Ovary (tissue), 9 donors: ENCODE data around the gene MAG. TPM values are rescaled to one million over a fixed set of nuclear protein-coding genes. Genes with fewer than 3 reads are reported as not detected.
A peak's percentile ranks its signal among the peaks of the same experiment; 100 is the strongest.

Experiments
- DNase-seq, 5 donors: peaks; one replicate each; pipeline ENCODE4 v3.0.0-alpha.2; 2019 to 2020
- H3K27ac ChIP-seq, 2 donors: fragments of 200-600 bp; one replicate each; pipeline versions ENCODE4 v1.5.1 to v1.8.0; 2019 to 2022
- H3K27me3 ChIP-seq: fragments of 200-600 bp; one replicate; pipeline ENCODE4 v1.8.0; 2022
- H3K36me3 ChIP-seq: fragments of 200-600 bp; sonication (generic); one replicate; pipeline ENCODE4 v1.5.1; 2019
- H3K4me1 ChIP-seq: one replicate; pipeline ENCODE4 v1.8.1; 2013; ENCODE audit warnings: mild to moderate bottlenecking, moderate library complexity; ENCODE audit not compliant: insufficient read depth
- H3K4me3 ChIP-seq: fragments of 200-600 bp; sonication (generic); one replicate; pipeline ENCODE4 v1.5.1; 2017
- H3K9me3 ChIP-seq, 2 donors: fragments of 200-600 bp in 1 of 2; sonication (generic) in 1 of 2; one replicate each; pipeline versions ENCODE4 v1.5.1 to v1.8.1; 2013 to 2019; ENCODE audit warnings: mild to moderate bottlenecking in 1 of 2, moderate library complexity in 1 of 2
- EP300 ChIP-seq: sonication (generic); formaldehyde crosslinking; IDR thresholded peaks from one replicate; pipeline ENCODE4 v1.6.1; 2017; ENCODE audit warnings: antibody characterized with exemption
- POLR2A ChIP-seq: fragments of 450-650 bp; IDR thresholded peaks from one replicate; pipeline ENCODE4 v1.6.1; 2017; ENCODE audit warnings: antibody characterized with exemption, mild to moderate bottlenecking, moderate library complexity
- WGBS, 3 donors: extraction: QIAGEN DNeasy Blood & Tissue Kit in 1 of 3; methylation state at CpG; one replicate each; pipeline versions ENCODE4 v1.1.5 to v1.1.7; 2013 to 2017; 5-methylcytosine and 5-hydroxymethylcytosine counted together
- intact Hi-C, 4 donors: fragments of 100-400 bp; cut with DNase I; formaldehyde crosslinking; loops; one replicate each; pipeline versions ENCODE4 v1.11.0 to v1.15.1; 2022 to 2023
- polyA plus RNA-seq, 2 donors: library from polyadenylated mRNA; stranded (reverse); fragments of 200-250 nt in 1 of 2; fragments of 350-450 nt in 1 of 2; fragmentation: Illumina TruSeq in 1 of 2; extraction: RNeasy Lipid Tissue Mini Kit (QIAGEN cat#74804) in 1 of 2; gene quantifications; one replicate each; pipeline ENCODE4 v1.2.3, GENCODE V29; 2013 to 2014
- total RNA-seq, 7 donors: library from RNA; depleted of rRNA in 2 of 7; stranded (reverse); fragments of >200 nt in 2 of 7; fragmentation: NEBNext Ultra II Directional in 3 of 7; extraction: Animal tissue kit (Norgen Biotek cat#: 25700) in 3 of 7; gene quantifications; one replicate each; pipeline versions ENCODE4 v1.1.0 to v1.2.4, GENCODE V29; 2016 to 2023
- TF ChIP-seq, protein P1 (sequence below), 3 donors: fragments of 450-650 bp in 2 of 3; fragments of 200-600 bp in 1 of 3; IDR thresholded peaks; one replicate each; pipeline versions ENCODE4 v1.5.1 to v1.8.0; 2016 to 2022; ENCODE audit warnings: antibody characterized with exemption in 3 of 3, mild to moderate bottlenecking in 1 of 3
- donor health status: DM: no; HTN: no; CAD: no; lungs with moderate emphysema.
- donor health status: DM: no; HTN: no; CAD: no.
- donor health status: Bipolar disorder and iron deficiency.
- donor health status: DM: yes; HTN: yes; CAD: no.
- donor health status: DM: no; HTN: no; CAD: no.
- donor health status: DM: yes; HTN: yes; CAD: no.

Gene MAG
- total and polyA plus RNA-seq, 9 donors = 1.1 to 146 (median 94.2) TPM

DNA sequence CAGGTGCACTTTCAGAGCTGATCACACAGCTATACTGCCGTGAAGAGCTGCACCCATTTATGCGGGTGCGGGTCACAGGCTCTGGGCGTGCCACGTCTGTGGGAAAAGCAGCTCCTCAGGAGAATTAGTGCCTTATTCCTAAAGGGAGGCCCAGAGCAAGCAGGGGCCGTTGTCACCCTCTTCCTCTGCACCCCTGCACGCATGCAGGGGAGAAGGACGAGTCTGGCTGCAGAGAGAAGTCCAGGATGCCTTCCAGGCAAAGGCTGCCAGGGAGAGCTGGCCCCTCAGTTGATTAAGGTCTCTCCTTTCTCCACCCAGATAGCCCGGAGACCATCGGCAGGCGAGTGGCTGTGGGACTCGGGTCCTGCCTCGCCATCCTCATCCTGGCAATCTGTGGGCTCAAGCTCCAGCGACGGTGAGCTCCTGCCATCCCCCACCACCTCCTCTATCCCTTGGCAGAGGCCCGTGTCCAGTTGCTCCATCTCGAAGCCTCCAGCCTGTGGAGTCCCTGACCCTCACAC, 52.6 kb downstream of the MAG start:
- DNase-seq = peak in 4 of 5 donors; percentile 13 to 23 (median 14)
- H3K9me3 ChIP-seq = no peaks in the 10 kb centered on the region
- TF ChIP-seq EP300 (no peak), POLR2A (no peak)
- TF ChIP-seq, protein P1, sequence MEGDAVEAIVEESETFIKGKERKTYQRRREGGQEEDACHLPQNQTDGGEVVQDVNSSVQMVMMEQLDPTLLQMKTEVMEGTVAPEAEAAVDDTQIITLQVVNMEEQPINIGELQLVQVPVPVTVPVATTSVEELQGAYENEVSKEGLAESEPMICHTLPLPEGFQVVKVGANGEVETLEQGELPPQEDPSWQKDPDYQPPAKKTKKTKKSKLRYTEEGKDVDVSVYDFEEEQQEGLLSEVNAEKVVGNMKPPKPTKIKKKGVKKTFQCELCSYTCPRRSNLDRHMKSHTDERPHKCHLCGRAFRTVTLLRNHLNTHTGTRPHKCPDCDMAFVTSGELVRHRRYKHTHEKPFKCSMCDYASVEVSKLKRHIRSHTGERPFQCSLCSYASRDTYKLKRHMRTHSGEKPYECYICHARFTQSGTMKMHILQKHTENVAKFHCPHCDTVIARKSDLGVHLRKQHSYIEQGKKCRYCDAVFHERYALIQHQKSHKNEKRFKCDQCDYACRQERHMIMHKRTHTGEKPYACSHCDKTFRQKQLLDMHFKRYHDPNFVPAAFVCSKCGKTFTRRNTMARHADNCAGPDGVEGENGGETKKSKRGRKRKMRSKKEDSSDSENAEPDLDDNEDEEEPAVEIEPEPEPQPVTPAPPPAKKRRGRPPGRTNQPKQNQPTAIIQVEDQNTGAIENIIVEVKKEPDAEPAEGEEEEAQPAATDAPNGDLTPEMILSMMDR (IDR thresholded peaks at IDR 0.05) = no peak
- H3K27ac ChIP-seq = no peak overlapping the region
- H3K4me3 ChIP-seq = no peak overlapping the region
- intact Hi-C loops = loop anchor here in 3 of 4 donors (5.0 to 10.0 kb wide), 3 partner anchors 70 to 150 kb away; partner anchors contain the start of gene KRTDAP (in 1 of the 3)
- peaks cover 3% of the 10 kb centered on the region for H3K4me1 ChIP-seq
- no peaks in the 10 kb centered on the region for H3K27me3 ChIP-seq
- whole genome bisulfite sequencing, 3 donors = 77 to 83% (median 81%) methylated on average over 17 of the region's 17 CpGs
- no peaks in the 10 kb centered on the region for H3K36me3 ChIP-seq

DNA sequence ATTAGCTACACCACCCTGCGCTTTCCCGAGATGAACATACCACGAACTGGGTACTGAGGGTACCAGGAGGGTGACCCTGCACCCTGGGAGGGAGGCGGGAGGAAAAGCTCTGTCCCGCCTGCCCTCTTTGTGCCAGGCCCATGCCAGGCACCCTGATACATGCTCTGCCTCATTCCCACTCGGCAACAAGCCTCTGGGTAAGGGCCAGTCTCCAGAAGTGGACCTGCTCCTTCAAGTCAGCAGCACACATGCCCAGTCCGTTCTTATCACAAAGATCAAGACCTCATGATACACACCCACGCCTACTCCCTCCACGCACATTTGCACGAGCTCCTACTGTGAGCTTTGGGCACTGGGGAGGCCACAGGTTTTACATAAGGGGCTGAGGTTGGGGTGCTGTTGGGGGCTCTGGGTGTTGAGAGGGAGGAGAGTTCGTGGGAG, 53.7 kb downstream of the MAG start:
- TF ChIP-seq, protein P1 (IDR thresholded peaks at IDR 0.05) = no peak
- TF ChIP-seq EP300 = no peak
- TF ChIP-seq POLR2A = no peak
- DNase-seq = peak in 3 of 5 donors; percentile 13 to 20 (median 14)
- Histone ChIP-seq H3K9me3 (no peaks in the 10 kb centered on the region), H3K36me3 (no peaks in the 10 kb centered on the region), H3K27me3 (no peaks in the 10 kb centered on the region), H3K4me1 (peaks cover 3% of the 10 kb centered on the region), H3K4me3 (no peak overlapping the region), H3K27ac (no peak overlapping the region)
- intact Hi-C loops = loop anchor here in 3 of 4 donors (5.0 to 10.0 kb wide), 3 partner anchors 71 to 149 kb away; partner anchors contain the start of gene KRTDAP (in 1 of the 3)
- 75 to 86% (median 79%) methylated on average over 11 of the region's 11 CpGs for WGBS, 3 donors

DNA sequence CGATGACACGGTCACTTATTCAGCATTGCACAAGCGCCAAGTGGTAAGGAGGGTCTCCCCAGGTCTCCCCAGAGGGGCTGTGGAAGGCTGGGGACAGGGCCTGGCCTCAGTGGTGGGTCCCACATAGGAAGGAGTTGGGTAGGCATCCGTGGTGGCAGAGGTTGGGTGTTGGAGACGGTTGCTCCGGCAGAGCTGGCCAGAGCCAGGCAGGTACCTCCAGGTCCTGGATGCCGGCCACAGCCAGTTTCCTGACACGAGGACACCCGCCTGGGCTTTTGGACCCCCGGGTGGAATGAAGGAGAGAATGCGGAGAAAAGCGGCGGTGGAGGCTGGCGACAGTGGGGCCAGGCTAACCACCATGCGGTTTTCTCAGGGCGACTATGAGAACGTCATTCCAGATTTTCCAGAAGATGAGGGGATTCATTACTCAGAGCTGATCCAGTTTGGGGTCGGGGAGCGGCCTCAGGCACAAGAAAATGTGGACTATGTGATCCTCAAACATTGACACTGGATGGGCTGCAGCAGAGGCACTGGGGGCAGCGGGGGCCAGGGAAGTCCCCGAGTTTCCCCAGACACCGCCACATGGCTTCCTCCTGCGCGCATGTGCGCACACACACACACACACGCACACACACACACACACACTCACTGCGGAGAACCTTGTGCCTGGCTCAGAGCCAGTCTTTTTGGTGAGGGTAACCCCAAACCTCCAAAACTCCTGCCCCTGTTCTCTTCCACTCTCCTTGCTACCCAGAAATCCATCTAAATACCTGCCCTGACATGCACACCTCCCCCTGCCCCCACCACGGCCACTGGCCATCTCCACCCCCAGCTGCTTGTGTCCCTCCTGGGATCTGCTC, 54.5 kb downstream of the MAG start:
- no peak overlapping the region for H3K4me3 ChIP-seq
- 80 to 82% (median 81%) methylated on average over 28 of the region's 28 CpGs for WGBS, 3 donors
- TF ChIP-seq POLR2A (no peak), EP300 (no peak)
- TF ChIP-seq, protein P1 (IDR thresholded peaks at IDR 0.05) = no peak
- no peaks in the 10 kb centered on the region for H3K9me3 ChIP-seq
- no peaks in the 10 kb centered on the region for H3K27me3 ChIP-seq
- no peak overlapping the region for H3K27ac ChIP-seq
- H3K4me1 ChIP-seq = peaks cover 3% of the 10 kb centered on the region
- peak in 4 of 5 donors; percentile 18 to 41 (median 29) for DNase-seq
- intact Hi-C loops = loop anchor here in 3 of 4 donors (5.0 to 10.0 kb wide), 3 partner anchors 72 to 148 kb away; partner anchors contain the start of gene KRTDAP (in 1 of the 3)
- H3K36me3 ChIP-seq = no peaks in the 10 kb centered on the region

DNA sequence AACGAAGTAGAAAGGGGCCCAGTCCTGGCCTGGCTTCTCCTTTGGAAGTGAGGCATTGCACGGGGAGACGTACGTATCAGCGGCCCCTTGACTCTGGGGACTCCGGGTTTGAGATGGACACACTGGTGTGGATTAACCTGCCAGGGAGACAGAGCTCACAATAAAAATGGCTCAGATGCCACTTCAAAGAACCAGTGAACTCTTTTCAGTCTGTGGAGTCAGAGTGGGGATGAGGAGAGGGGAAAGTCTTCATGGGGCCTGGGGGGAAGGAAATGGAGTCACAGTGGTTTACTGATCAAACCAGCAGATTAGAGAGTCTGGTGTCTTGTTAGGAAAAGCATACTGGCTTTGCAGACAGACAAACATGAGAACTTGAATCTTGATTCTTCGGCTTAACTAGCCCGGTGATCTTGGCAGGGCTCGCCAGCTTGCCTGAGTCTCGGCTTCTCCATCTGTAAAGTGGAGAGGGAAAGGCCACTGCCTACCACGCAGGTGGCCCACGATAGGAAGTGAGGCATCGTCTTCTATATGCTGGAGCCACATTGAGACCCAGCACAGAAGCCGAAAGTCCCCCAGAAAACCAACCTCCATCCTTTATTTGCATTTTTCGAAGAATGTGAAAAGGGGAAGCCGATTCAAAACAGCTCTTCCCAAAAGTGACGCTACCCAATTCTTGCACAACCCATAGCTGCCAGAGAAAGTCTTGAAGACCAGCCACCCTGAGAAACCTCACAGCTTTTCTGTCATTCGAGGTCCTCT, 55.4 kb downstream of the MAG start, which contains the start of gene FFAR1:
Gene FFAR1 (plus strand): TSS at position 732 of the 759 bp plus-strand sequence. CDS start 3,650 bp downstream, outside the sequence.
- no peaks in the 10 kb centered on the region for H3K36me3 ChIP-seq
- H3K4me1 ChIP-seq = peaks cover 3% of the 10 kb centered on the region
- H3K9me3 ChIP-seq = no peaks in the 10 kb centered on the region
- peak within 1 kb of the TSS in 1 of 2 donors; percentile 72 for H3K27ac ChIP-seq
- DNase-seq = peak in 4 of 5 donors; percentile 12 to 30 (median 19)
- TF ChIP-seq, protein P1 (IDR thresholded peaks at IDR 0.05) = no peak
- TF ChIP-seq EP300 (no peak), POLR2A (no peak)
- 77 to 81% (median 79%) methylated on average over 18 of the region's 18 CpGs for WGBS, 3 donors
- H3K27me3 ChIP-seq = no peaks in the 10 kb centered on the region
- no peak within 1 kb of the TSS for H3K4me3 ChIP-seq
- intact Hi-C loops = loop anchor here in 3 of 4 donors (5.0 to 10.0 kb wide), 3 partner anchors 73 to 147 kb away; partner anchors contain the start of gene KRTDAP (in 1 of the 3)
